ENCODE results near the gene BSCL2. TPM values are rescaled to one million over a fixed set of nuclear protein-coding genes. Genes with fewer than 3 reads are reported as not detected.

Gene BSCL2
- polyA plus RNA-seq, 3 donors, result 43.5 to 65.7 (median 63.3) TPM

- peaks cover 11 to 36% of the 10 kb centered on the region in 2 donors for H3K36me3 Mint-ChIP-seq
- peak within 1 kb of the TSS; percentile 96 to 98 for H3K4me3 Mint-ChIP-seq
- Histone ChIP-seq H3K79me2 (ENCODE audit: insufficient read depth, low read length) (peaks cover 36% of the 10 kb centered on the region), H3K4me2 (replicated peaks; ENCODE audit: extremely low read depth, low read length, poor library complexity, severe bottlenecking) (peak within 1 kb of the TSS; percentile 81), H3K9ac (ENCODE audit: insufficient read depth, low read length, poor library complexity, severe bottlenecking) (peak within 1 kb of the TSS; percentile 77), H3K9me3 (replicated peaks in 1 of 2; ENCODE audit: control insufficient read depth in 1 of 2, insufficient read depth in 1 of 2, low read length in 2 of 2) (no peaks in the 10 kb centered on the region), H4K20me1 (ENCODE audit: insufficient read depth, low read length) (no peaks in the 10 kb centered on the region), H3K27ac (ENCODE audit: low read depth in 1 of 2, low read length in 2 of 2) (peak within 1 kb of the TSS; percentile 76 to 92), H3K36me3 (replicated peaks in 1 of 2; ENCODE audit: control insufficient read depth in 1 of 2, insufficient read depth in 2 of 2, low read length in 2 of 2) (peaks cover 6 to 25% of the 10 kb centered on the region in 2 donors), H3K4me1 (ENCODE audit: control insufficient read depth in 1 of 2, insufficient read depth in 2 of 2, low read length in 2 of 2) (peaks cover 12 to 19% of the 10 kb centered on the region in 2 donors), H2AFZ (ENCODE audit: insufficient read depth, low read depth, low read length, poor library complexity, severe bottlenecking) (peak within 1 kb of the TSS; percentile 90), H3K27me3 (ENCODE audit: control insufficient read depth in 2 of 2, insufficient read depth in 2 of 2, low read length in 2 of 2) (no peaks in the 10 kb centered on the region), H3K4me3 (replicated peaks in 1 of 3; ENCODE audit: low read depth in 2 of 3, low read length in 3 of 3) (peak within 1 kb of the TSS; percentile 66 to 95 (median 79))
- WGBS (ENCODE audit: insufficient coverage), result under 1% methylated on average over 47 of the region's 47 CpGs
- H3K4me1 Mint-ChIP-seq, result peaks cover 21% of the 10 kb centered on the region
- peaks cover 1 to 2% (median 1%) of the 10 kb centered on the region in 3 donors for H3K27me3 Mint-ChIP-seq (ENCODE audit: low read depth in 3 of 3)
- DNase-seq, result peak; percentile 99
- H3K27ac Mint-ChIP-seq, result peak within 1 kb of the TSS; percentile 94 to 100 (median 98)
- H3K9me3 Mint-ChIP-seq, result no peaks in the 10 kb centered on the region
- TF ChIP-seq CTCF (IDR thresholded peaks at IDR 0.05), result no peak
- intact Hi-C loops (cut with micrococcal nuclease), result no loop called here
Observed at GRCh38 chr11:62753736-62754603, 46.7 kb upstream of the BSCL2 start, which contains the start of gene ZBTB3. Gene ZBTB3, minus strand, starts transcription at chr11:62754160. Its CDS starts 496 bp downstream, at chr11:62753664.

- WGBS (ENCODE audit: insufficient coverage), result 72% methylated on average over 12 of the region's 15 CpGs
- peaks cover 36% of the 10 kb centered on the region for H3K79me2 ChIP-seq (ENCODE audit: insufficient read depth, low read length)
- peaks cover 9 to 28% of the 10 kb centered on the region in 2 donors for H3K36me3 ChIP-seq (replicated peaks in 1 of 2; ENCODE audit: control insufficient read depth in 1 of 2, insufficient read depth in 2 of 2, low read length in 2 of 2)
- no peak for DNase-seq
- peaks cover 23% of the 10 kb centered on the region for H3K4me1 Mint-ChIP-seq
- H3K27ac ChIP-seq (ENCODE audit: low read depth in 1 of 2, low read length in 2 of 2), result peak overlapping the region; percentile 76 to 92
- peak overlapping the region; percentile 81 for H3K4me2 ChIP-seq (replicated peaks; ENCODE audit: extremely low read depth, low read length, poor library complexity, severe bottlenecking)
- TF ChIP-seq CTCF (IDR thresholded peaks at IDR 0.05), result no peak
- peaks cover 12 to 19% of the 10 kb centered on the region in 2 donors for H3K4me1 ChIP-seq (ENCODE audit: control insufficient read depth in 1 of 2, insufficient read depth in 2 of 2, low read length in 2 of 2)
- H3K27me3 ChIP-seq (ENCODE audit: control insufficient read depth in 2 of 2, insufficient read depth in 2 of 2, low read length in 2 of 2), result no peaks in the 10 kb centered on the region
- H3K9me3 ChIP-seq (replicated peaks in 1 of 2; ENCODE audit: control insufficient read depth in 1 of 2, insufficient read depth in 1 of 2, low read length in 2 of 2), result no peaks in the 10 kb centered on the region
- no peaks in the 10 kb centered on the region for H4K20me1 ChIP-seq (ENCODE audit: insufficient read depth, low read length)
- peak overlapping the region; percentile 77 for H3K9ac ChIP-seq (ENCODE audit: insufficient read depth, low read length, poor library complexity, severe bottlenecking)
- peak overlapping the region; percentile 96 to 98 for H3K4me3 Mint-ChIP-seq
- intact Hi-C loops (cut with micrococcal nuclease), result no loop called here
- H2AFZ ChIP-seq (ENCODE audit: insufficient read depth, low read depth, low read length, poor library complexity, severe bottlenecking), result peak overlapping the region; percentile 90
- no peaks in the 10 kb centered on the region for H3K9me3 Mint-ChIP-seq
- H3K4me3 ChIP-seq (replicated peaks in 1 of 3; ENCODE audit: low read depth in 2 of 3, low read length in 3 of 3), result peak overlapping the region; percentile 66 to 95 (median 79)
- peak overlapping the region; percentile 71 to 100 (median 98) for H3K27ac Mint-ChIP-seq
- peaks cover 1 to 2% (median 1%) of the 10 kb centered on the region in 3 donors for H3K27me3 Mint-ChIP-seq (ENCODE audit: low read depth in 3 of 3)
- peaks cover 14 to 39% of the 10 kb centered on the region in 2 donors for H3K36me3 Mint-ChIP-seq
Observed at GRCh38 chr11:62752994-62753735, 45.9 kb upstream of the BSCL2 start.
